Nucleus accumbens (tissue), 56 donors: Measurements from ENCODE around the gene ACTR3.
A peak's percentile ranks its signal among the peaks of the same experiment; 100 is the strongest.

Source experiments
- DNase-seq, 56 donors: peaks; one replicate each; lab custom pipeline; 2025; lab: John Stamatoyannopoulos, UW

ACTR3 gene

GRCh38 chr2:113963965-113964364, 74.1 kb downstream of the ACTR3 start:
- DNase-seq: no peak

GRCh38 chr2:113964436-113964835, 74.5 kb downstream of the ACTR3 start:
- no peak for DNase-seq

GRCh38 chr2:113965228-113965627, 75.3 kb downstream of the ACTR3 start:
- DNase-seq: no peak

- peak in 1 of 56 donors; percentile 16 for DNase-seq
Observed at GRCh38 chr2:113965644-113966043, 75.8 kb downstream of the ACTR3 start.

- no peak for DNase-seq
Observed at GRCh38 chr2:113966171-113966570, 76.3 kb downstream of the ACTR3 start.

GRCh38 chr2:113966832-113967231, 76.9 kb downstream of the ACTR3 start:
- DNase-seq: no peak

- DNase-seq: no peak
Observed at GRCh38 chr2:113967272-113967671, 77.4 kb downstream of the ACTR3 start.

GRCh38 chr2:113972766-113973165, 82.9 kb downstream of the ACTR3 start:
- DNase-seq: no peak

GRCh38 chr2:113973810-113974209, 83.9 kb downstream of the ACTR3 start:
- no peak for DNase-seq

- no peak for DNase-seq
Observed at GRCh38 chr2:113974727-113975126, 84.8 kb downstream of the ACTR3 start.

GRCh38 chr2:113976277-113976928, 86.5 kb downstream of the ACTR3 start:
- DNase-seq: no peak

GRCh38 chr2:113977060-113977659, 87.3 kb downstream of the ACTR3 start:
- DNase-seq: no peak

GRCh38 chr2:113977660-113978523, 88.0 kb downstream of the ACTR3 start:
- DNase-seq: peak in 12 of 56 donors; percentile 3 to 35 (median 12)

GRCh38 chr2:113978524-113979190, 88.8 kb downstream of the ACTR3 start:
- DNase-seq: no peak

- no peak for DNase-seq
Observed at GRCh38 chr2:113979191-113980128, 89.6 kb downstream of the ACTR3 start.

GRCh38 chr2:113980946-113981345, 91.1 kb downstream of the ACTR3 start:
- DNase-seq: no peak

- no peak for DNase-seq
Observed at GRCh38 chr2:113981404-113982134, 91.7 kb downstream of the ACTR3 start.

GRCh38 chr2:113985554-113986397, 95.9 kb downstream of the ACTR3 start:
- DNase-seq: no peak
